ENCODE data around the gene C21orf58. TPM values are rescaled to one million over a fixed set of nuclear protein-coding genes. Genes with fewer than 3 reads are reported as not detected.

Gene C21orf58
- total RNA-seq, 1 donor from 2014 or later, result 0.53 TPM

- Histone ChIP-seq H3K36me3 (ENCODE audit: control insufficient read depth, insufficient read depth, low read length) (peaks cover 15% of the 10 kb centered on the region), H3K27me3 (ENCODE audit: control insufficient read depth, insufficient read depth, low read length) (no peaks in the 10 kb centered on the region), H3K4me3 (ENCODE audit: low read depth, low read length) (no peak overlapping the region)
- TF ChIP-seq CTCF (IDR thresholded peaks at IDR 0.05; ENCODE audit: insufficient read depth, low read length, severe bottlenecking), result no peak
- no peak for FAIRE-seq
- no peak for DNase-seq (ENCODE audit: low read depth)
Measured at GRCh38 chr21:46284077-46284644, 39.5 kb downstream of the C21orf58 start.

- DNase-seq (ENCODE audit: low read depth), result no peak
- no peaks in the 10 kb centered on the region for H3K27me3 ChIP-seq (ENCODE audit: control insufficient read depth, insufficient read depth, low read length)
- FAIRE-seq, result no peak
- H3K4me3 ChIP-seq (ENCODE audit: low read depth, low read length), result no peak overlapping the region
- no peak for TF ChIP-seq CTCF (IDR thresholded peaks at IDR 0.05; ENCODE audit: insufficient read depth, low read length, severe bottlenecking)
- peaks cover 33% of the 10 kb centered on the region for H3K36me3 ChIP-seq (ENCODE audit: control insufficient read depth, insufficient read depth, low read length)
Measured at GRCh38 chr21:46274797-46275390, 48.8 kb downstream of the C21orf58 start.

- Histone ChIP-seq H3K4me3 (ENCODE audit: low read depth, low read length) (no peak overlapping the region), H3K27me3 (ENCODE audit: control insufficient read depth, insufficient read depth, low read length) (no peaks in the 10 kb centered on the region), H3K36me3 (ENCODE audit: control insufficient read depth, insufficient read depth, low read length) (peaks cover 31% of the 10 kb centered on the region)
- no peak for TF ChIP-seq CTCF (IDR thresholded peaks at IDR 0.05; ENCODE audit: insufficient read depth, low read length, severe bottlenecking)
- no peak for DNase-seq (ENCODE audit: low read depth)
- no peak for FAIRE-seq
Measured at GRCh38 chr21:46273341-46273740, 50.3 kb downstream of the C21orf58 start.

- no peak for TF ChIP-seq CTCF (IDR thresholded peaks at IDR 0.05; ENCODE audit: insufficient read depth, low read length, severe bottlenecking)
- no peak for FAIRE-seq
- Histone ChIP-seq H3K36me3 (ENCODE audit: control insufficient read depth, insufficient read depth, low read length) (peaks cover 44% of the 10 kb centered on the region), H3K27me3 (ENCODE audit: control insufficient read depth, insufficient read depth, low read length) (no peaks in the 10 kb centered on the region), H3K4me3 (ENCODE audit: low read depth, low read length) (no peak overlapping the region)
- DNase-seq (ENCODE audit: low read depth), result peak; percentile 10
Measured at GRCh38 chr21:46269466-46269865, 54.2 kb downstream of the C21orf58 start.

GRCh38 chr21:46268371-46268770 lies 55.3 kb downstream of the C21orf58 start:
- Histone ChIP-seq H3K4me3 (ENCODE audit: low read depth, low read length) (no peak overlapping the region), H3K27me3 (ENCODE audit: control insufficient read depth, insufficient read depth, low read length) (no peaks in the 10 kb centered on the region), H3K36me3 (ENCODE audit: control insufficient read depth, insufficient read depth, low read length) (peaks cover 41% of the 10 kb centered on the region)
- FAIRE-seq (no peak), DNase-seq (ENCODE audit: low read depth) (no peak)
- no peak for TF ChIP-seq CTCF (IDR thresholded peaks at IDR 0.05; ENCODE audit: insufficient read depth, low read length, severe bottlenecking)

GRCh38 chr21:46266946-46267345 lies 56.7 kb downstream of the C21orf58 start:
- no peak for FAIRE-seq
- Histone ChIP-seq H3K36me3 (ENCODE audit: control insufficient read depth, insufficient read depth, low read length) (peaks cover 34% of the 10 kb centered on the region), H3K4me3 (ENCODE audit: low read depth, low read length) (no peak overlapping the region), H3K27me3 (ENCODE audit: control insufficient read depth, insufficient read depth, low read length) (no peaks in the 10 kb centered on the region)
- DNase-seq (ENCODE audit: low read depth), result no peak
- TF ChIP-seq CTCF (IDR thresholded peaks at IDR 0.05; ENCODE audit: insufficient read depth, low read length, severe bottlenecking), result no peak
